ENCODE data around the gene LSMEM2.
"Not testable (repeated sequence)": the region's sequence is repeated elsewhere in the genome, so short reads cannot be mapped to it uniquely, and the experiment has no call there.

LSMEM2 gene

DNA sequence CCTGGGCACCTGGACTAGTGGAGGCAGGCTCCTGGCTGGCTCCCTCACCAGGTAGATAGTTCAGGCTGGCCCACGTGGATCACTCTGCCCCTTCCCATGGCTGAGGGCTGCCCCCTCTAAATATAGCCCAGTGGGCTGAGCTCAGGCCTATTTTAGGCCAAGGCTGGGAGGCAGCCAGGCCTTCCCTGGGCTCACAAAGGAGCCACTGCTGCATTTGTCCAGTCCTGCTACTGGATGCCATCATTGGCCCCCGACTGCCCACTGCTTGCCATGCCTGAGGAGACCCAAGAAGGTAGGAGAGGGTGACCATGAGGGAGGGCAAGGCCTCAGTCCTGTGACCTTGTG, at the start of gene LSMEM2:
LSMEM2 (plus strand) TSS at position 208 of the 345 bp plus-strand sequence; CDS start at position 235, 27 bp downstream.
- no peak for DNase-seq

DNA sequence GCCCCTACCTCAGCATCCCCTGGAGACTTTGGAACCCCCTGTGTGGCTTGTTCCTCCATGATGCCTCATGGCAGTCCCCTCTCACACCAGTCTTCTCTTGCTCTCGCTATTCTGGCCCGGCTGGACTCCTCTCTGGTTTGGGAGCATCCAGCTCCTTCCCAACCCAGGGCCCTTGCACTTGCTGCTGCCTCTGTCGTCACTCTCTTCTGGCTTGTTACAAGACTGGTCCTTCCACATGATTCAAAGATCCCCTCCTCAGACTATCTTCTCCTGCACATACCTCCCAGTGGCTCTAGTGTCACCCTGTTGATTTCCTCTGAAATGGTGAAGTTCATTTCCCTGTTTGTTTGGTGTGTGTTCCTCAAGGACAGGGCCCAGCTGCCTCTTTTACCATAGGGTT, 49.4 kb upstream of the LSMEM2 start:
- no peak for DNase-seq

DNA sequence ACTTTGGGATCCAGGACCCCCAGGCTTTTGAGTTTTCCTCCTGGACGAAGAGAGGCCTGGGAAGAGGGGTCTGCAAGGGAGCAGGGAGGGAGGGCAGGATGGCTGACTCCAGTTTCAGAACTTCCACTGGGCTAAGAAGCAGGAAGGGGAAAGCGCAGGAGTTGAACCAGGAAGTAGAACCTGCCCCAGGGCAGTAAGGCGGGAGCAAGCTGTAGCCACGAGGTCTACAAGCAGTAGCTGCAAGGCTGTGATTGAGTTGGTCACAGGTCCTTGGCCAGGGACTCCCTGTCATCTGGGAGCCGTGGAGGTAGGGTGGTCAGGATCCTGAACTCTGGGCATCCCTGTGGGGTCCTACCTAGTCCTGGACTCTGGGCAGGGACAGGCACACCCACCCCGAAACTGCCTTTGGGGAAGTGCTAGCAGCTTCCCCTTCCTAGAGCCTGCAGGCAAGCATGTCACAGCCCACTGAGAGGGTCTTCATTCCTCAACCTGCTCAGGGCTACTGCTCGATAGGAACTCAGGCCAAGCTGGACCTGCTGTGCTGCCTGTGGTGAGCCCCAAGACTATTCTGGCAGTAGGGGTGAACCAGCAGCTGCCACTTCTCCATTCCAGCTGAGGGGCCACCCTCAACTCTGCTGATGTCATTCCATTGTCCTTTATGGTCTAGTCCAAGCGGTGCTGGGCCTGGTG, 48.6 kb upstream of the LSMEM2 start:
- DNase-seq, result no peak

DNA sequence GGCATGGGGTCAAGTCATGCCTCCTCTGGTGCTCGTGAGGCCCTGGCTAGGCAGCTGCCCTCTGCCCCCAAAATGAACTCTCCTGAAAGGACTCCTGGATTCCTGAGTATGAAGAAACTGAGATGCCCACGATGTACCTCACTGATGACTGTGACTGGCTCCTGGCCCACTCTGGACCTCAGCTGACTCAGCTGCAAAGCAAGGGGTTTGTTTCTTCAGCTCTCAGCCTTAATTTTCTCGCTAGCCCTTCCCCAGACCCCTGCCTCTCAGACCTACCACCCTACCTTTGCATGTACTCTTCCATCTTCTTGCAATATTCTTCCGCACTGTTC, 48.1 kb upstream of the LSMEM2 start:
- no peak for DNase-seq

DNA sequence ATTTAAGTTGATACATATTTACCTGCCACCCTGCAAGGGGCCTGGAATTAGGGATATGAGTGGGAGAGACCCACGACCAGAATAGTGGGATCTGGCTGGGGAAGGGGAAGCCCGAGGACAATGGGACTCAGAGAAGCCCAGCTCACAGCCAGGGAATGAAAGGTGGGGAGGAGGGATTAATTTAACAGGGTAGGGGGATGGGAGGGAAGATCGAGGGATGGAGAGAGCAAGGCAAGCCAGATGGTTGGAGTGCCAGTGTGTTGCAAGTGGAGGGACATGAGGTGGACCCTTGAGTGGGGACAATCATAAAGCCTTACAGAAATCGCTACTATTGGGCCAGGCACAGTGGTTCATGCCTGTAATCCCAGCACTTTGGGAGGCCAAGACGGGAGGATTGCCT, 47.3 kb upstream of the LSMEM2 start:
- DNase-seq, result no peak

DNA sequence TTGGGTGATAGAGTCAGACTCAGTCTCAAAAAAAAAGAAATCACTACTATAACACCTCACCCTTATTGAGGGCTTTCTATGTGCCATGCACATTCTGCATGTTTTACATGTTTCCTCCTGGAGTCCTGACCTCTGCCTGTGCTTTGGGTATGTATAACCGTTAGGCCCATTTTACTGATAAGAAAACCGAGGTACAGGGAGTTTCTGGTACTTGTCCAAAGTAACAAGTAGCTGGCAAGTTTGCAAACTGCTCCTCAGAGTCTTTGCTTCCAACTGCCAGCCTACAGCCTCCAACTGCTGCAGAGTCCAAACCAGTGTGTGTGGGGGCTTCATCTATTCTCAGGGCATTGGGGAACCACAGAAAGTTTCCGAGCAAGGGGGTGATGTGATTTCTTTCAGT, 46.6 kb upstream of the LSMEM2 start:
- DNase-seq, result no peak

DNA sequence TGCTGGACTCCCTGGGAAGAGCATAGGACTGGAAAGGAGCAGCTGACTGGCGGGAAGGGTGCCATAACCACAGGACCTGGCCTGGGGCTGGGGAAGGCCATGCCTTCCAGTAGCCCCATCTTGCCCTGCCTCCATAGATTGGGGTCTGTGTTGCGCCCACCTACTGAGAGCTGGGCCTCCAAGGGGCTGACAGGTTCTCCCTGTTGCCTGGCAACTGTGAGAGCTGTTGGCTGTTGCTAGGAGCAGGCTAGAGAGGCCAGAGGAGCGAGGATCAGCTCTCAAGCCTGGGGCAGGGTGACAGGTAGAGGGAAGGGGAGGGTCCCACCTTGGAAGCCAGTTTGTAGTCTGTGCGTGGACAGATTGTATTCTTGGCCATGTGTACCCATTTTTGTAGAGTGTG, 45.7 kb upstream of the LSMEM2 start:
- no peak for DNase-seq

DNA sequence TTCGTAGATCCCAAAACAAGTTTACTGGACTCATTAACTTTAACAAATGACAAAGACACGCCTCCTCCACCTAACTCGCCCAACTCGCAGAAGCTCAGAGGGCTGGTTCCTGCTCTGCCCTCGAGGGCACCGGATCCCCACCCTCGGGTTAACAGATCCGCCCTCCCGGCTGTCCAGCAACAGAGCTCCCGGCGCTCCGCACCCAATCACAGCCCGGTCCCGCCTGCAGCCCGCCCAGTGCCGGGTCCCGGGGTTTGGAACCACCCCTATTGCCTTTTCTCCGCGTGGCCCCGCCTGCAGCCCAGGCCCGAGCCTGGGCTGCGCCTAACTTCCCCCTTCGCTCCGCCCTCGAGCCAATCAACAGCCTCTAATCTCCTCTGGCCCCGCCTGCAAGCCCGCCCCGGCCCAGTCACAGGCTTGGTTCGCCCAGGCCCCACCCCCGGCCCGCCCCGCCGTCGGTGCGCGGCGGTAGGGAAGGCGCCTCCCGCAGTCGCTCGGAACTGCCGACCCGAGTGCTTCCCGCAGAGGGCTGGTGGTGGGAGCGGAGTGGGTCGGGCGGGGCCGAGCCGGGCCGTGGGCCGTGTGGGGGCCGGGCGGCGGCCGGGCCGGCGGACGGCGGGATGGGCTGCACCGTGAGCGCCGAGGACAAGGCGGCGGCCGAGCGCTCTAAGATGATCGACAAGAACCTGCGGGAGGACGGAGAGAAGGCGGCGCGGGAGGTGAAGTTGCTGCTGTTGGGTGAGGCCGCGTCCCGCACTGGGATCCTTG, 43.0 kb upstream of the LSMEM2 start, which contains the start of gene GNAI2:
GNAI2 (plus strand) TSS at position 489 of the 768 bp plus-strand sequence; CDS start at position 621, 132 bp downstream.
- peak; percentile 99 for DNase-seq

DNA sequence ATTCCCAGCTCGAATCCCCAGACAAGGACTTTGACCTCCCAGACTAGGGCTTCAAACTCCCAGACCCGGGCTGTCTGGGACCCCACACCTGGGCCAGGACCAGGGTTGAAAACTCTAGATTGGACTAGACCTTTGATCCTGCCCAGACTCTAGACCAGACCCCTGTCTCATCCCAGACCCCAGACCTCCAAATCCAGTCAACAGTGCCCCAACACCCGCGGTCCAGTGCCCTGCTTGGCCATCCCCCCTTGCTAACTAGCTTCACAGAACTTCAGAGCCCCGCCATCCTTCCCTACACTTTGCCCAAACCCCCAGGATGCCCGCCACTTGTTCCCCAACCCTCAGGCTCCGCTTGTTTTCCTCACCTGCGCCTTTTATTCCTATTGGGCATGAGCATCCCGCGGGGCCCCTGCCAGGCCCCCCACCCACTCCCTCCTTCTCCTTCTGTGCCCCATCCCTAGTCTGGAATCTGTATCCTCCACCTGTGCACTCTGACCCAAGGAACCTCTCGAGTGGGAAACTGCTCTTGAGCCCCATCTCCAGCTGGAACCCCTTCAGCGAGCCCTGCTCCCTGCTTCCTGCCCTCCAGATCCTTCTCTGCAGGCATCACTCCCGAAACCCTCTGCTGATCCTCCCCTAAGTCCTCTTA, 42.3 kb upstream of the LSMEM2 start:
- no peak for DNase-seq

DNA sequence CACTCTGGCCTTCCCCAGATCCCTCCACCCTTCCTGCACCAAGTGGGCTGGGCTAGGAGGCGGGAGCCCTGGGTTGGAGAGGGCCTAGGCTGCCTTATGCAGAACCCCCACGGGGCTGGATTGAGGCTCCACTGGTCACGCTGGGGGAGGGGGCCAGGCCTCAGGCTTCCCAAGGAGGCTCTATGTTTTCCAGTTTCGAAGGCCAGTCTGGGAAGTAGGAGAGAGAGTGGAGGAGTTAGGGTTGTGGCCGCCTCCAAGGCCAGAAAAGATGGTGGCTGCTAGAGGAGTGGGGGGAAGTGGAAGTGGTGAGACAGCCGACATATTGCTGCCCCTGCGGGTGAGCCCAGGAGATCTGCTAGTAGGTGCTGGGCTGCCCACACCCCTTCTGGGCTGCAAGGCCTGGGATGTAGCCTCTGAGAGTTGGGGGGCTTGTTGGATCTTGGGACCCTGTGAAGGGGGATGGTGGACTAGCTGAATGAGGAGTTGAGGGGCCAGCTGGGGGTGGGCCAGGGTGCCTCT, 41.7 kb upstream of the LSMEM2 start:
- no peak for DNase-seq

DNA sequence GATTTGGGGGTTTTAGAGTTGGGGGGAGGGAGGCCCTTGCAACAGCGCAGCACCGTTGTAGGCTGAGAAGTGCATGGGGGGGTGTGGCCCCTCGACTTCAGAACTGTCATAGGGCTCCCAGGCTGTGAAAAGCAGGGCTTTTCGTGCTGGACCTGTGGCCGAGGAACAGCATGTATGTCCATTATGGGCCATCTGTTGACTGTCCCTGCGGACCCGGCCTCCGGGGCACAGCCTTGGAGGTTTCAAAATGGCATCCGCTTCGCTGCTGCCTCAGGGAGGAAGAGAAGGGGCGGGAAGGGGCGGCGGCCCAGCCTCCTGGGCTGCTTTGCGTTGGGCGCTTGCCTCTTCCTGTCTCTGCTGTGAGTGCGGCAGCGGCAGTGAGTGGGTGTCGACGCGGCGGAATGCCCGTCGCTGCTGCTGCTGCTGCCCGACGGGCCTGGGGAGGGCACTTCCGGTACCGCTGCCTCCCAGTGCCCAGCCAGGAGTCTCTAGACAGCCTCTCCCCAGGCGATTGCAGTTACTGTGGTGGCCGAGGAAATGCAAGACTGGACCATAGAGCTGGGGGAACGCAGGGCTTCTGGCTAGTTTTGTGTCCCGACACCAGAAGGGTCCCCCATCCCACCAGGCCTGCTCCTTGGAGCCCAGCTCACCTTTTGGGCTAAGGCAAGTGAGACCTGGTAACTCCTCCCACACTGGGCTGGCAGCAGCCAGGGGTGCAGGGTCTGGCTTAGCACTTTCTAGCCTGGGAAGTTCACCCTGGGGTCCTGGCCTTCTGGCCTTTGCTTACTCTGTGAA, 40.9 kb upstream of the LSMEM2 start:
- DNase-seq, result peak; percentile 80

DNA sequence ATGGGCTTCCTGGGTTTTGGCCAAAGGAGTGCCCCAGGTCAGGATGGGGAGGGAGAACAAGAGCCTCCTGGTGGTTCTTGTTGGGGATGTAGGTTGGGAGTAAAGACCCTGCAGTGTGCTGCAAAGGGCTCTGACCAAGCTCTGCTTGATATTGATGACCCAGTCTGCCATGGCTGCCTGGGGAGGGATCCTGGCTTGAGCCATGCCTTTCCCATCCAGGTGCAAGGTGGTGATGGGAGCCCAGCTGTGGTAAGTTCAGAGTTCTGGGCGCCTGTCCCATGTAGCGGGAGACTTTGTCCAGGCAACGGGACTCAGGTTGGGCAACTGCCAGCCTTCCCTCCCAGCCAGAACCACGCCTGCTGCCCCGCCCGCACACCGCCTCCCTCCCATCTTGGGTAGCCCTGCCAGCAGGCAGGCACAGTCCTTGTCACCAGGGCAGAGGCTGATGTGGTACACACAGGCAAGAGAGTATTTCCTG, 40.3 kb upstream of the LSMEM2 start:
- no peak for DNase-seq

DNA sequence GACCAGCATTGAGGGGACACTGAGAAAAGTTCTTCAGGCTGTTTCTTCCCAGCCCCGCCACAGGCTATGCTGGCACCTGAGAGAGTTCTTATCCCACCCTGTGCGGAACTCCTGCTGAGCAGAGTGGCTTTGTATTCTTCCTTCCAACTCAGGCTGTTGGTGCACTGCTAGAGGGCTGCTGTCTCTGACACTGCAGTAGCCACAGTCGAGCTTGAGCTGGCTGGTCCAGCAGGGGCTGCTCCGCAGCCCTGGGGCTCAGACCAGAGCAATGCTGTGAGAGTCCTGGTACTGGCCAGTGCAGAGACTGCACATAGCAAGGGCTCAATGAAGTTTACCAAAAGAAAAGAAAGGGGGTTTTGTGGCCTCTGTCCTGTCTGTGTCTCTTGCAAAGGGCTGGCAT, 39.2 kb upstream of the LSMEM2 start:
- DNase-seq, result no peak

DNA sequence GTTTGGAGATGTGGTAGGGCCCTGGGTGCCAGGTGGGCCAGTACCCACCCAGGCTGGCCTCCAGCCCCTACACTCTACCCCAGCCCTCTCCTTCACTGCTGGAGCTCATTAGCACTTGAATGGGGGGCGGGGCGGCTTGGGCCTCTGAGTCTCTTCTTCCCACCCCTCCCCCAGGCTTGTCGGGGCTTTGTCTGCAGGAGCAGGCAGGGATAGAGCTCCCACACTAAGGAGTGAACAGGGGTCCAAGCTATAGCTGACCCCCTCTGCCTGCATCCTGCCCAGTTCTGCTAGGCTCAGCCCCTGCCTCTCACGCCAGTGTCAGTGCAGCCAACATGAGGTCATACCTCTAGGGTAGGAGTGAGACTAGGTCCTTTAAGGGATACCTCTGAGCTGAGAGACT, 37.7 kb upstream of the LSMEM2 start:
- DNase-seq, result no peak

DNA sequence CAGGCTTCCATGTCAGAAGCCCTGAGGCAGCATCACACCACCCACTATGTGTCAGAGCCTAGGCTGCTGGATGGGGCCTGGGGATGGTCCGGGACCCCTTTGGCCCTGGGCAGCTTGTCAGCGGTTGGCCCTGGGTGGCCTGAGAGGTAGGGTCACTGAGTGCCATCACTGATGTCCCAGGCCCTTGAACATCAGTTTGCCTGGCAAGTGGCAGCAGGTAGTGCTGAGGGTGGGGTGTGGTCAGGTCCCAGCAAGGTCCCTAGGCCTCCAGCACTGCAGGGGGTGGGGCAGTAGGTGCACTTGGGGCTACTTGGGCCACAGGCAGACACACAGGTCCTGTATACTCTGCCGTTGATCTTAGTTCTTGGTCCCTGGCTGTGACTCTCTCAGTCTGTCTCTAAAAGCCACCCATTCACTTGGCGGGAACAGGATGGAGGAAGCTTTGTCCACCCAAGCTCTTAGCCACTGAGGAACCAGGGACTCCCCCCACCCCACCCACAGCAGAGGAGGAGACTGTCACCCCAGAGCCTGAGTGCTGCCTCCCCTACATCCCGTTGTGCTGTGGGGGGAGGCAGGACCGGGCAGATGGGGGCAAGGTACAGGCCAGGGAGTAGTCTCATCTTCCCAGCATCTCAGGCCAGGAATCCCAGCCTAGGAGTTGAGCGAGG, 37.0 kb upstream of the LSMEM2 start:
- no peak for DNase-seq

DNA sequence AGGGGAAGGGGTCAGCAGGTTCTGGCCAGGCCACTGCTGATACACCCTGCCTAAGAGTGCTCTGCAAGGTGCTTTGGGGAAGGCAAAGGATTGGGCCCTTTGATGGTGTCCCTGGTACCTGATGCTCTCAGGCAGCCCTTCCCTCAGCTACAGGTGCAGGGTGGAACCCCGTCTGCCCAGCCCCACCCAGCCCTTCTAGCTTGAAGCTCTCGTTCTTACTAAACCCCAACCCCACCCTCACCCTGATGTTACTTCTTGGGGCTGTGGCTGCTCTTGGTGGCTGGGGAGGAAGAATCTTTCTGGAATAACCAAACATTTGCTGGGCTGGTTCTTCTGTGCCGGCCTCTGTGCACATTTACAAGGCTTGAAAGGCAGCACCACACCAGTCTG, 36.5 kb upstream of the LSMEM2 start:
- DNase-seq, result no peak

DNA sequence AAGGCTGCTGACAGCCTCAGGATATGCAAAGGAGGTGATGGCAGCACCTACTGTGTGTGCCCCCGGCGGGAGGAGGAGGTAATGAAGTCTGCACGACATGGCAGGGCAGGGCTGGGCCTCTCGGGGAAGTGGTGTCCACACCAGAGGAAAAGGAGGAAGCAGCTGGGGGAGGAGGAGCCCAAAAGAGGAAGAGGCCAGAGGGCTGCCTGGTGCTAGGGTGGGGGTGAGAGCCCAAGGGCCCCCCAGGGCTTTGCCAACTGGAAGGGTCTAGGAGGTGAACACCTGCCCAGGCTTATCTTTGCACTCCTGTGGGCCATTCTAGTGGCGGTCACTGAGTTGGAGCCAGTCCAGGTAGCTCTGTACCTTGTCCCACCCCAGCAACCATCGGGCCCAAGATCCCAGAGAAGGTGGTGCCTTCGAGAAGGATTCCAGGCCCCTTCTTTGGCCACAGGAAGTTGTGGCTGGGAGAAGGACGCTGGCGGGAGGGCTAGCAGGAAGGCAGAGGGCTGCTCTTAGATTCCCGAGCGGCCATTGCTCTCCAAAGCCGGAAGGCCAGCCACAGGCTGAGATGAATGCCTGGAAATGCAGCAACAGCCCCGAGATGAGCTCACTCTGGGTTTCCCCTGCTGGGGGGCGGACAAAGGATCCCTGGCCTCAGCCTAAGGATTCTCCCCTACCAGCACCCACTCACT, 35.9 kb upstream of the LSMEM2 start:
- DNase-seq, result no peak

DNA sequence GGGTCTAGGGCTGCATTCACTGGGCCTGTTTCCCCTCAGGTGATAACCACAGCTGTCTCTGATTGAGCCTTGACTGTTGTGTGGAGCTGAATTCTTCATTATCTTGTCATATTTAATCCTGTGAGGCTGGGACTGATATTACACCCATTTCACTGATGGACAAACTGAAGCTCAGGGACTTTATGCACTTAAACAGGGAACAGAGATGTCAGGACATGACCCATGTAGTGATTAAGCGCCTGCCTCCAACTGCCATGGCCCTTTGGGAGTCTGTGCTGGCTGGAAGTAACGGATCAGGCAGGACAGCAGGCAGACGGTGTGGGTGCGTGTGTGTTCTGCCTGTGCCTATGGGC, 35.4 kb upstream of the LSMEM2 start:
- no peak for DNase-seq

DNA sequence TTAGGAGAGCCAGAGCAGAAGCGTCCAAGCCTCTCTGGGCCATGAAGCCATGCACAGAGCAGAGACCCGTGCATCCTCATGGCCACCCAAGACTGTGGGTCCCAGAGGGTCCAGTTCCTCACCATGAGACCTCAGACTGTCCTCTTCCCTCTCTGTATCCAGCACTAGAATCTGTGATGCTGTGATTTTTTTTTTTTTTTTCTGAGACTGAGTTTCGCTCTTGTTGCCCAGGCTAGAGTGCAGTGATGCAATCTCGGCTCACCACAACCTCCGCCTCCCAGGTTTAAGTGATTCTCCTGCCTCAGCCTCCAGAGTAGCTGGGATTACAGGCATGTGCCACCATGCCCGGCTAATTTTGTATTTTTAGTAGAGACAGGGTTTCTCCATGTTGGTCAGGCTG, 34.1 kb upstream of the LSMEM2 start:
- not testable (repeated sequence) for DNase-seq

DNA sequence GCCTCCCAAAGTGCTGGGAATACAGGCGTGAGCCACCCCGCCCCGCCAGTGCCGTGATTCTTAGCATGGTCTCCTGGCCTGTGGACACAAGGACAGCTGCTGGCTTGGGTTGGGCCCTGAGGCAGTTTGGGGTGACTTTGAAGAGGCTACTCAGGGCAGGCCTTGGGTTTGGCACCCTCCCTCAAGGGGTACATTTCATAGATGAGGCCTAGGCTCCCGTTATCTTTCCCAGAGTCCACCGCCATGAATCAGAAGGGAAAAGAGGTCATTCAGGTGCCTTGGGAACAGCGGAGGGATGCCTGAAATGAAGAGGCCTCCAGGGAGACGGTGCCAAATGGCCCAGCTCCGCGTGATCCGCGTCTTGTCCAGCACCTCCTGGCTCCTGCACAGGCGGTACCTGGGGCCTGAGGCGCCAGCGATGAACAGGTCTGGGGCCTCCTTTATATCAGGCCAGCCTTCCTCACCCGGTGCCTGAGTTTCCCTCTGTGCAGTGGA, 33.6 kb upstream of the LSMEM2 start:
- DNase-seq, result no peak

DNA sequence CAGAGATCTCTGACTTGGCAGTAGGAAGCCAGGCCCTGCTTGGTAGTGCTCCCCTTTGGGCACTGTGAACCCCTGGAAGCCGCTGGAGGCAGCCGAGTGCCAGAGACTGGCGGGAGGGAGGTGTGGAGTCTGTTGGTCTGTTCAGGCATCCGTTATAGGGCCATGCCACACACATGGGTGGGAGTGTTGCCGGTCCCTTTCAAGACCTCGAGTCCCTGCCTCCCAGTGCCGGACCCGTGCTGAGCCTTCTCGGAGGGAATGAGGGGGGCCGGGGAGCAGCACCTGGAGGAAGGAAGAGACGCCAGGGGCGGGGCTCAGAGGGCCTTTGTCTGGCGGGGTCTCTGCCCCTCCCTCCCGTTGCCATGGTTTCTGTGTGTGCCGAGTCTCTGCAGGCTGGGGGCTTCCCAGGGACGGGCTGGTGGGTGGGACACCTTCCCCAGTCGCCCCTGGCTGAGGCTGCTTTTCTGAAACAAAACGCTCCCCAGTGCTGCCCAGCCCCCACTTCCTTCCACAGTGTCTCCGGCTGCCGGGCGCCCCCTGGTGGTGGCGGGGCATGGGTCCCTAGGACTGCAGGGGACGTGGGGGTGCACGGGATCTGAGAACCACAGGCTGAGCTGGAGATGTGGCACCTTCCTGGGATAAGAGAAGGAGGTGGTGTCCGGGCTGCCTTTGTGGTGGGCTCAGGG, 32.9 kb upstream of the LSMEM2 start:
- DNase-seq, result peak; percentile 65
